Measurements from ENCODE around the gene ZNF561.
"Not testable (repeated sequence)": the region's sequence is repeated elsewhere in the genome, so short reads cannot be mapped to it uniquely, and the experiment has no call there.

ZNF561 gene

DNA sequence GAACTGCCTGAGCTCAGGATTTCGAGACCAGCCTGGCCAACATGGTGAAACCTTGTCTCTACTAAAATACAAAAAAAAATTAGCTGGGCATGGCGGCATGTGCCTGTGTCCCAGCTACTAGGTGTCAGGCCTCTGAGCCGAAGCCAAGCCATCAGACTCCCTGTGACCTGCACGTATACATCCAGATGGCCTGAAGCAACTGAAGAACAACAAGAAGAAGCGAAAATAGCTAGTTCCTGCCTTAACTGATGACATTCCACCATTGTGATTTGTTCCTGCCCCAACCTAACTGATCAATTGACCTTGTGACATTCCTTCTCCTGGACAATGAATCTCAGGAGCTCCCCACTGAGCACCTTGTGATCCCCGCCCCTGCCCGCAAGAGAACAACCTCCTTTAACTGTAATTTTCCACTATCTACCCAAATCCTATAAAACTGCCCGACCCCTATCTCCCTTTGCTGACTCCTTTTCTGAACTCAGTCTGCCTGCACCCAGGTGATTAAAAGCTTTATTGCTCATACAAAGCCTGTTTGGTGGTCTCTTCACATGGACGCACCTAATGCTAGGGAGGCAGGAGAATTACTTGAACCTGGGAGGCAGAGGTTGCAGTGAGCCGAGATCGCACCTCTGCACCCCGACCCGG, 38.8 kb downstream of the ZNF561 start:
- not testable (repeated sequence) for FAIRE-seq; DNase-seq (ENCODE audit: low spot score)

- DNase-seq (ENCODE audit: low spot score) (no peak), FAIRE-seq (no peak)
These were observed 40.3 kb downstream of the ZNF561 start for GRCh38 chr19:9580728-9581127.

- no peak for DNase-seq (ENCODE audit: low spot score)
- no peak for FAIRE-seq
These were observed 50.8 kb downstream of the ZNF561 start for GRCh38 chr19:9570255-9570654.

GRCh38 chr19:9566729-9567128, 54.3 kb downstream of the ZNF561 start:
- FAIRE-seq = no peak

DNA sequence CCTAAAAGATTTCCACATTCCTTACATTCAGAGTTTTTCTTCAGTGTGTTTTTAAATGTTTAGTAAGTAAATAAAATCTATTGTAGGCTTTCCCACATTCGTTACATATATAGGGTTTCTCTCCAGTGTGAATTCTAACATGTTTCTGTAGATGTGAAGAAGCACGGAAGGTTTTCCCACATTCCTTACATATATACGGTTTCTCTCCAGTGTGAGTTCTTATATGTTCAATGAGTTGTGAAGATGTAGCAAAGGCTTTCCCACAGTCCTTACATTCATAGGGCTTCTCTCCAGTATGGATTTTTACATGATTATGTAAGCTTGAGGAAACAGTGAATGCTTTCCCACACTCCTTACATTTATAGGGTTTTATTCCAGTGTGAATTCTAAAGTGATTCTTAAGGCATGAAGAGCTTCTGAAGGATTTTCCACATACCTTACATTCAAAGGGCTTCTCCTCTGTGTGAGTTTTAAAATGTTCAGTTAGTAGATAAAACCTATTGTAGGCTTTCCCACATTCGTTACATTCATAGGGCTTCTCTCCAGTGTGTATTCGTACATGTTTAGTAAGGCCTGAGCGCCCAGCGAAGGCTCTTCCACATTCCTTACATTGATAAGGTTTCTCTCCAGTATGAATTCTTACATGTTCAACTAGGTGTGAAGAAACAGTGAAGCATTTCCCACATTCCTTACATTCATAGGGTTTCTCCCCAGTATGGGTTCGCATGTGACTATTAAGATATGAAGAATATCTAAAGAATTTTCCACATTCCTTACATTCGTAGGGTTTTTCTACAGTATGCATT, 54.9 kb downstream of the ZNF561 start:
- FAIRE-seq (no peak), DNase-seq (ENCODE audit: low spot score) (no peak)

More at GRCh38 chr19:9566729-9567128, 54.3 kb downstream of the ZNF561 start:
- no peak for DNase-seq (ENCODE audit: low spot score)
